GM21390 (cell line): ENCODE results near the gene FBXO34.
"Not testable (repeated sequence)": the region's sequence is repeated elsewhere in the genome, so short reads cannot be mapped to it uniquely, and the experiment has no call there.

ENCODE experiments used
- ATAC-seq: cut with Tn5 transposase; IDR thresholded peaks from one replicate; pipeline ENCODE4 v1.9.1; 2021; ENCODE audit not compliant: unreplicated experiment

The FBXO34 gene

DNA sequence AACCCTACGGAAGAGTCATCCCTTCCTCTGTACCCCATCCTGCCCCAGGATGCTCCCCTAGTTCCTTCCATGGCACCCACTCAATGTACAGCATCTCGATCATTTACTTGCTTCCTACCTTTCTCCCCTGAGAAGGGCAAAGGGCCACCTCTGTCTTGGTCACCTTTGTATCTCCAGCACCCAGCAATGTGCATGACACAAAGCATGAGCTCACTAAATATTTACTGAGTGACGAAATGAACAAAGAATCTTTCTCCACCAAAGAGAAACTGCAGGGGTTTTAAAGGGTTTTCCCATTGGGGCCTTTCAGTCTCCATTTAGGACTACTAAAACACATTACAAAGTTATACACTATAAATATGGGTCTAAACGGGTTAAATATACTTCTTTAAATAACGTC is 109.8 kb downstream of the FBXO34 start:
- no peak for ATAC-seq

DNA sequence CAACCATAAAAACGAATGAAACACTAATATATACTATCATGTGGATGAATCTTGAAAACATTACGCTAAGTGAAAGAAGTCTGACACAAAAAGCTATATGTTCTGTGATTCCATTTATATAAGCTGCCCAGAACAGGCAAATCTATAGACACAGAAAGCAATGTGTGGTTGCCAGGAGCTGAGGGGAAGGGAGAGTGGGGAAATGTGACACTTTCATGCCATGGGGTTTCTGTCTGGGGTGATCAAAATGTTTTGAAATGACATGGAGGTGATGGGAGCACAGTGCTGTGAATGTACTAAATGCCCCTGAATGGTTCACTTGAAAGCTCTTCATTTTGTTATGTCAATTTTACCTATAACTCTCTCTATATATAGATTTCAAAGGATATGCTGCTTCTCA is 110.3 kb downstream of the FBXO34 start:
- no peak for ATAC-seq

DNA sequence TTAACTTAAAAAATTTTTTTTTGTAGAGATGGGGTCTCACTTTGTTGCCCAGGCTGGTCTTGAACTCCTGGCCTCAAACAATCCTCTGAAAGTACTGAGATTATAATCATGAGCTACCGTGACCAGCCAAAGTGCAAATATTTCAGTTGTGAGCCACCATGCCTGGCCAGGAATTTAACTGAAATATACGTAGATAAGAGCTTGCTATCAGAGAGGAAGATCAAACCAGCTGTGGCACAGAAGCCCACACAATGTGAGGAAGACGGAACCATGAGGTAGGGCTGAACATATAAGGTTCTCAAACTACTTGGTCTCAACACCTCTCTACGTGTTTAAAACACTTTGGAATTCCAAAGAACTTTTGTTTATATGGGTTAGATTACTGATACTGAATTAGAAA is 111.3 kb downstream of the FBXO34 start:
- no peak for ATAC-seq

DNA sequence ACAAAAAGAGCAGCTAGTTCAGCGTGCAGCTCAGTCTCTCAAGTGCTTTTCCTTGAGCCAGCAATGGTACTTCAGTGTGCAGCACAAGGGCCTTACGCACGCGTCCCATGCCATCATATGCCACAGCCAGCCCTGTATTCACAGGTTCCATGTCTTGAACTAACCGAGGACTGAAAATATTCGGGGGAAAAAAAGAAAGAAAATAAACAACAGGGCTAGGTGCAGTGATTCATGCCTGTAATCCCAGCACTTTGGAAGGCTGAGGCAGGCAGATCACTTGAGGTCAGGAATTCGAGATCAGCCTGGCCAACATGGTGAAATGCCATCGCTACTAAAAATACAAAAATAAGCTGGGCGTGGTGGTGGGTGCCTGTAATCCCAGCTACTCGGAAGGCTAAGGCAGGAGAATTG is 111.8 kb downstream of the FBXO34 start:
- ATAC-seq = not testable (repeated sequence)

DNA sequence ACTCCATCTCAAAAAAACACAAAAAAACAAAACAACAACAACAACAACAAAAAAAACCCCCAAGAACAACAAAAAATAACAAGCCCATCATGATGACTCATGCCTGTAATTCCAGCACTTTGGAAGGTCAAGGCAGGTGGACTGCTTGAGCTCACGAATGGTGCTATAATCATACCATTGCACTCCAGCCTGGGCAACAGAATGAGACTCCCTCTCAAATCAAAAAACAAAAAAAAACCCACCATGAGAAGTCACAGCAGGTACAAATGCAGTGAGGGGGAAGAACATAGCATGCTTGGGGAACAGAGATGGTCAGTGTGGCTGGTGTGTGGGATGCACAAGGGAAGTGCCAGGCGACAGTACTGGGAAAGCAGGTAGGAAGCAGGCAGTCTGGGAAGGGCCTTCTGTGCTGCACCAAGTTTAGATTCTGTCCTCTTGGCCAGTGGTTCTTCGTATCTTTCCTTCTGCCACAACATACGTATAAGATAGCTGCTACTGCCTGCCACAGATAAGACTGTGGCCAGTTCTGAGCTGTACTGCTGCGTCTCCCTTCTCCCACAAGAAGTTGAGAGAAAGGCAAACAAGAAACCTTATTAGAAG is 112.4 kb downstream of the FBXO34 start:
- no peak for ATAC-seq

DNA sequence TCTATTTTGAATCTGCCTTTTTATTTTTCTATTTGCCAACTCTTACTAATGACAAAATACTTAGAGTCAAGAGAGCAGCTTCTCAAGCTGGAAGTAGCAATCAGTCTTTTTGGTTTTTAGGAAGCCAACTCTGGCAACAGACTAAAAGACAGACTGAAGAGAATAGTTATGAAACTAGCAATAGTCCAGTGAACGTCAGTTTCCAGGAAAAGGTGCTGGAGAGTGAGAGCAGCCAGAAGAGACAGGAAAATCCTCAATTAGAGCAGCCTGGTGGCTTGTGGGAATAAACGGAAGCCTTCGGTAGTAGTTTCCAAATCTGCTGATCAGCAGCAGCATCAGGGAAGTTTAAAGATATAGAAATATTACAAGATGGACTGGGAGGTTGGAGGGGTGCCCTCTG is 113.3 kb downstream of the FBXO34 start:
- no peak for ATAC-seq

DNA sequence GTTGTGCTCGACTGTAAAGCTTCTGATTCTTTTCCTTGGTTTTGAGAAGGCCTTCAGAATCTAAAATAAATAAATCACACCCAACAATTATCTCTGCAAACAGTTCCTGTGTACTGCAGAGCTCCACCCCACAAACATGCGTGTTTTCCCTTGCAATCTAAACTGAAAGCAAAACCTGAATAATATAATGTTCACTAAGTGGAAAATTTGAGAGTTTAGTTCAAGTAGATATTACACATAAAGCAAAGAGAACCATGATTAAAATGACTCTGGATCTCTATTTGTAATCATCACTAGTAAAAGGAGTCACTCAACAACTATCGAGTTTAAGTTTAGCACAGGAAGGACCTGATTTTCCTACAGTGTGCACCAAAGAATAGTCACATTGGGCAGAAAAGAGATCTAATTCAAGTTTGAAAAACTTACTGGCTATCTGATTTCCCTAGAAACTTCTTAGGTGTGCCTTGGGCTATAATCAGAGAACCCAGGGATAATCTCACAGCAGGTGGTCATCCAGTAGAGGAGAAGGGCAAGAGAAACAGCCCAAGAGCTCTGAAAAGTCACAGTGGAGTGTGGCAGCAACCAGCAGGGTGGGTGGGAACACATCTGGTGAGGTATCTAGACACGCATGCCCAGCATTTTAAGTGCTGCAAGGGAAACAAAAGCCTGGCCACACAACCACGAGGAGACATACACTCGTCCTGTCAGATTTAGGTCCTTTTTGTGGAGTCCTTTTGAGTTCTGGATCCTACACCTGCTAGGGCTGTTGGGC is 115.0 kb downstream of the FBXO34 start:
- no peak for ATAC-seq

DNA sequence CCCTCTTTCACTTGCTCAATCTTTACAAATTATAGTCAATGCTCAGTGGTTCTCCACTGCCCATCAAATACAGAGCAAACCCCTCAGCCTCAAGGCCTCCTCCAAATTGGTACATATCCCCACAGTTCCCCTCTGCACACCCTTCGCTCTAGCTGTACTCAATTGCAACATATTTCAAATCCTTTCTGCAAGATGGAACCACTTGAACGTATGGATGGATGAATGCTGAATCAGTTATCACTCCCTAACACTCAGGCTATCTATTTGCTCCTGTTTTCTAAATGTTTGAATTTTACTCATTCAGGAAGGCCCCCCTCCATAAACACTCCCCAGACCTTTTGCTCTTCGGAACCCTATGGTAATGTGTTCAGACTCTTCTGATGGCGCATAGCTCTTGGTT is 115.9 kb downstream of the FBXO34 start:
- ATAC-seq = no peak

DNA sequence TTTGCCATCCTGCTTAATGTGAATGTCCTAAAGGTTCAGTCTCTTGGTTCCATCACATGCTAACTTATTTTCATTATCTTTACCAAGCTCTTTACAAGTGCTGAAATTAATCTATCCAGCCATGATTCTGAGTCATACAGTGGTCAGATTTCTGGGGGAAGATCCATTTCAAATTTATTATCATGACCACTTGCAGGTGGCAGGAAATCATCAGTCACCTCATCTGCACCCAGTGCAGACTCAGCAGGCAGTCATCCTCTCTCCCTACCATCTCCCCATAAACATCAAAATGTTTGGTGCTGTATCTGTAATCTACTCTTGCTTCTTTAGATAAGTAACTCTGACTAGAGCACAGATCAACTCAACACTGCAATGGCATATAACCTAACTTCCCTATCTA is 116.9 kb downstream of the FBXO34 start:
- no peak for ATAC-seq

DNA sequence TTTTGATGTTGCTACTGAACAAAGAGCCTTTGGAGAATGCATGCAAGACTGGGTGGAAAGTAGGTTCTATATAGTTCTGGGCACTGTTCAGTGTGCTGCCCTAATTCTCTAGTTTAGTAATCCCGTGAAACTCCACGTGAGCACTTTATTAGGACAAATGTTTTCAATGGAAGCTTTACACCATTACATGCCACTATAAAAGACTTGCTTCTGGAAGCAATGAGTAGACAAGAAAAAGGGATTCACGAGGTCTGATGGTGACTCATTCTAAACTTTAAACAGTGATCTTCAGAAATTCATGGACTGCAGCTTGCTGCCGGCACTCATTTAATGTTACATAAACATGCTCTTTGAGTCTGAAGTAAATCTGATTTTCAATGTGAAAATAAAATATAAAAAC is 118.1 kb downstream of the FBXO34 start:
- ATAC-seq = no peak

DNA sequence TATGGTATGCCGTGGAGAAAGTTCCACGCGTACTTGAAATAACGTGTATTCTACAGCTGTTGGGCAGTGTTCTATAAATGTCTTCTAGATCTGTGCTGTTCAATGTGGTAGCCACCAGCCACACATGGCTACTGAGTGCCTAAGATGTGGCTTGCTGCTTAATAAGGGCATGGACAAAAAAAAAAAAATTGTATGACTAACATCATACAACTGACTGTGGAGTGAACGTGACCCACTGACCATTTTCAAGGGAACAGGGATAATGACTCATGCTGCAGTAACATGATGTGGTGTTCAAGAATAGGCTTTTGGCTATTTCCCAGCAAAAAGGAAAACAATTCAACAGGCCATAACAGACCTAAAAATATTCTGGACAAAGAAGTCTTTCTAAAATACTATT is 127.5 kb downstream of the FBXO34 start:
- no peak for ATAC-seq

DNA sequence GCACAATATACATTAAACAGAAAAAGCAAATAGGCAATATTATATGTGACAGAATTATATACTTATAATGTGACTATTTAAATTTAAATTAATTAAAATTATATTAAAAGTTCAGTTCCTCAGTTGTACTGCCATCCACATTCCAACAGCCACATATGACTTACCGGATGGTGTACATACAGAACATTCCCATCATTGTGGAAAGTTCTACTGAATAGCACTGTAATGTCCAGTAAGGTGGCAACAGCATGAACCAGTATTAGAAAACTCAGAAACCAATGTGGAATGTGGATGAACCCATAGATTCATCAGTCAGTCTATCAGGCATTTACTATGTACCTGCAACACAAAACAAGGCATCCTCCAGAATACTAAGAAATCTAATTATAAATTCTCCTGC is 128.0 kb downstream of the FBXO34 start:
- ATAC-seq = no peak

DNA sequence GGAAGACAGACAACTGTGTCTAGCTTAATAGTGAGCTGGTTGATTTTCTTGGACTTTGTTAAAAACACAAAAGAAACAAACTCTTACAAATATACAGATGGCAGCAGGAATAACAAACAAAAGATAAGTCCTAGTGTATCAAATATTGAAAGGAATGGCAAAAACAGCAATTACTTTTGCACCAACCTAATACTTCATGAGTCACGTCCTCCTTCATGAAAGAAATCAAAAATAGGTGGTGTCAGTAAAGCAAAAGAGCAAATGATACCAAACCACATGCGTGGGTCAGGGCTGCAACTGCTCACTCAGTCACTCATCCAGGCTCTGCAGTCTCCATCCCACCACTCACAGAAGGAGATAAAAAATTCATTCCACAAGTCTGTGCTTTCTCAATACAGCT is 128.6 kb downstream of the FBXO34 start:
- ATAC-seq = no peak

DNA sequence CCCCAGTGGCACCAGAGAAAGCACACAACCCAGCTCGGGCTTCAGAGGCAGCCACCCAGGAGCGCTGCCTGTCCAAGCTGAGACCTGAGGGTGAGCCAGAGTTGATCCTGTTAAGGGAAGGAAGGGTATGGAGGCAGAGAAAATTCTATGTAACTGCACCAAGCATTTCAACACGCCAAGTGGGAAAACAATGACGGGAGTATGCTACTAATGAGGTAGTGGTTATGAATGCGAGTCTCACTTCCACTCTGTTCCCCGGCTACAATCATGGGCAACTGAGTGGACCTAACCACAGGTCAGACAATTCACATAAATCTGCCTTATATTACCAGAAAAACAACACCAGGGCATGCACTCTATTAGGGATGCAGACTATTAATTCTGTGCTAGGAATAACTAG is 130.5 kb downstream of the FBXO34 start:
- no peak for ATAC-seq
